ENCODE data around the gene HACD2. TPM values are rescaled to one million over a fixed set of nuclear protein-coding genes. Genes with fewer than 3 reads are reported as not detected.
"Not testable (repeated sequence)": the region's sequence is repeated elsewhere in the genome, so short reads cannot be mapped to it uniquely, and the experiment has no call there.

Gene HACD2
- polyA plus RNA-seq, 4 donors: 15.1 to 51.3 (median 22.7) TPM

GRCh38 chr3:123618768-123619484 is 34.1 kb upstream of the HACD2 start:
- peaks cover 0 to 39% (median 2%) of the 10 kb centered on the region in 3 donors for H3K36me3 ChIP-seq (ENCODE audit: control insufficient read depth in 3 of 3, insufficient read depth in 2 of 3, low read depth in 1 of 3, low read length in 3 of 3)
- H3K27ac ChIP-seq (ENCODE audit: low read depth in 1 of 3, low read length in 2 of 3): peak overlapping the region in 2 of 3 donors; percentile 19 to 79
- FAIRE-seq: no peak
- 54 to 70% (median 69%) methylated on average over 5 of the region's 5 CpGs for WGBS, 3 donors
- no peaks in the 10 kb centered on the region for H3K9me3 ChIP-seq (ENCODE audit: control insufficient read depth in 2 of 2, insufficient read depth in 1 of 2, low read depth in 1 of 2, low read length in 1 of 2)
- DNase-seq: peak in 1 of 2 donors; percentile 21
- H3K4me3 ChIP-seq (ENCODE audit: low read depth in 1 of 3, low read length in 3 of 3): peak overlapping the region in 1 of 3 donors; percentile 40
- H3K27me3 ChIP-seq (ENCODE audit: control insufficient read depth in 3 of 3, insufficient read depth in 3 of 3, low read length in 3 of 3): no peaks in the 10 kb centered on the region
- H3K4me1 ChIP-seq (ENCODE audit: control insufficient read depth in 3 of 3, insufficient read depth in 2 of 3, low read depth in 1 of 3, low read length in 2 of 3): no peaks in the 10 kb centered on the region

GRCh38 chr3:123618076-123618708 is 33.3 kb upstream of the HACD2 start:
- peak overlapping the region in 1 of 3 donors; percentile 79 for H3K27ac ChIP-seq (ENCODE audit: low read depth in 1 of 3, low read length in 2 of 3)
- peak overlapping the region in 1 of 3 donors; percentile 40 for H3K4me3 ChIP-seq (ENCODE audit: low read depth in 1 of 3, low read length in 3 of 3)
- FAIRE-seq (no peak), DNase-seq (no peak)
- H3K9me3 ChIP-seq (ENCODE audit: control insufficient read depth in 2 of 2, insufficient read depth in 1 of 2, low read depth in 1 of 2, low read length in 1 of 2): no peaks in the 10 kb centered on the region
- WGBS, 3 donors: 61 to 81% (median 76%) methylated on average over 7 of the region's 7 CpGs
- H3K36me3 ChIP-seq (ENCODE audit: control insufficient read depth in 3 of 3, insufficient read depth in 2 of 3, low read depth in 1 of 3, low read length in 3 of 3): peaks cover 0 to 41% (median 2%) of the 10 kb centered on the region in 3 donors
- no peaks in the 10 kb centered on the region for H3K4me1 ChIP-seq (ENCODE audit: control insufficient read depth in 3 of 3, insufficient read depth in 2 of 3, low read depth in 1 of 3, low read length in 2 of 3)
- H3K27me3 ChIP-seq (ENCODE audit: control insufficient read depth in 3 of 3, insufficient read depth in 3 of 3, low read length in 3 of 3): no peaks in the 10 kb centered on the region

GRCh38 chr3:123616593-123616992 is 31.7 kb upstream of the HACD2 start:
- H3K9me3 ChIP-seq (ENCODE audit: control insufficient read depth in 2 of 2, insufficient read depth in 1 of 2, low read depth in 1 of 2, low read length in 1 of 2): no peaks in the 10 kb centered on the region
- H3K27ac ChIP-seq (ENCODE audit: low read depth in 1 of 3, low read length in 2 of 3): no peak overlapping the region
- WGBS, 3 donors: 87 to 96% (median 91%) methylated on average over 6 of the region's 6 CpGs
- peaks cover 0 to 35% (median 2%) of the 10 kb centered on the region in 3 donors for H3K36me3 ChIP-seq (ENCODE audit: control insufficient read depth in 3 of 3, insufficient read depth in 2 of 3, low read depth in 1 of 3, low read length in 3 of 3)
- no peak for FAIRE-seq
- no peak overlapping the region for H3K4me3 ChIP-seq (ENCODE audit: low read depth in 1 of 3, low read length in 3 of 3)
- H3K4me1 ChIP-seq (ENCODE audit: control insufficient read depth in 3 of 3, insufficient read depth in 2 of 3, low read depth in 1 of 3, low read length in 2 of 3): no peaks in the 10 kb centered on the region
- H3K27me3 ChIP-seq (ENCODE audit: control insufficient read depth in 3 of 3, insufficient read depth in 3 of 3, low read length in 3 of 3): no peaks in the 10 kb centered on the region
- no peak for DNase-seq

GRCh38 chr3:123613543-123613942 is 28.7 kb upstream of the HACD2 start:
- 81 to 94% (median 84%) methylated on average over 2 of the region's 2 CpGs for WGBS, 3 donors
- Histone ChIP-seq H3K4me1 (ENCODE audit: control insufficient read depth in 3 of 3, insufficient read depth in 2 of 3, low read depth in 1 of 3, low read length in 2 of 3) (peaks cover 0 to 5% (median 0%) of the 10 kb centered on the region in 3 donors), H3K36me3 (ENCODE audit: control insufficient read depth in 3 of 3, insufficient read depth in 2 of 3, low read depth in 1 of 3, low read length in 3 of 3) (peaks cover 0 to 25% (median 2%) of the 10 kb centered on the region in 3 donors), H3K27me3 (ENCODE audit: control insufficient read depth in 3 of 3, insufficient read depth in 3 of 3, low read length in 3 of 3) (no peaks in the 10 kb centered on the region), H3K27ac (ENCODE audit: low read depth in 1 of 3, low read length in 2 of 3) (no peak overlapping the region), H3K9me3 (ENCODE audit: control insufficient read depth in 2 of 2, insufficient read depth in 1 of 2, low read depth in 1 of 2, low read length in 1 of 2) (no peaks in the 10 kb centered on the region), H3K4me3 (ENCODE audit: low read depth in 1 of 3, low read length in 3 of 3) (no peak overlapping the region)
- no peak for FAIRE-seq
- DNase-seq: no peak

GRCh38 chr3:123611674-123612073 is 26.8 kb upstream of the HACD2 start:
- not testable (repeated sequence) for H3K27ac ChIP-seq (ENCODE audit: low read depth in 1 of 3, low read length in 2 of 3); FAIRE-seq

GRCh38 chr3:123611082-123611481 is 26.2 kb upstream of the HACD2 start:
- H3K27me3 ChIP-seq (ENCODE audit: control insufficient read depth in 3 of 3, insufficient read depth in 3 of 3, low read length in 3 of 3): no peaks in the 10 kb centered on the region
- H3K4me1 ChIP-seq (ENCODE audit: control insufficient read depth in 3 of 3, insufficient read depth in 2 of 3, low read depth in 1 of 3, low read length in 2 of 3): peaks cover 0 to 17% (median 0%) of the 10 kb centered on the region in 3 donors
- no peaks in the 10 kb centered on the region for H3K9me3 ChIP-seq (ENCODE audit: control insufficient read depth in 2 of 2, insufficient read depth in 1 of 2, low read depth in 1 of 2, low read length in 1 of 2)
- no peak overlapping the region for H3K27ac ChIP-seq (ENCODE audit: low read depth in 1 of 3, low read length in 2 of 3)
- no peak for FAIRE-seq
- no peak overlapping the region for H3K4me3 ChIP-seq (ENCODE audit: low read depth in 1 of 3, low read length in 3 of 3)
- peaks cover 0 to 16% (median 2%) of the 10 kb centered on the region in 3 donors for H3K36me3 ChIP-seq (ENCODE audit: control insufficient read depth in 3 of 3, insufficient read depth in 2 of 3, low read depth in 1 of 3, low read length in 3 of 3)
- DNase-seq: no peak

More at GRCh38 chr3:123611674-123612073, 26.8 kb upstream of the HACD2 start:
- H3K9me3 ChIP-seq (ENCODE audit: control insufficient read depth in 2 of 2, insufficient read depth in 1 of 2, low read depth in 1 of 2, low read length in 1 of 2); H3K4me3 ChIP-seq (ENCODE audit: low read depth in 1 of 3, low read length in 3 of 3); H3K27me3 ChIP-seq (ENCODE audit: control insufficient read depth in 3 of 3, insufficient read depth in 3 of 3, low read length in 3 of 3); DNase-seq: not testable (repeated sequence)
- Histone ChIP-seq H3K4me1 (ENCODE audit: control insufficient read depth in 3 of 3, insufficient read depth in 2 of 3, low read depth in 1 of 3, low read length in 2 of 3) (peaks cover 0 to 13% (median 0%) of the 10 kb centered on the region in 3 donors), H3K36me3 (ENCODE audit: control insufficient read depth in 3 of 3, insufficient read depth in 2 of 3, low read depth in 1 of 3, low read length in 3 of 3) (peaks cover 0 to 18% (median 2%) of the 10 kb centered on the region in 3 donors)
- 94 to 98% (median 95%) methylated on average over 7 of the region's 7 CpGs for WGBS, 3 donors

- H3K4me1 ChIP-seq (ENCODE audit: control insufficient read depth in 3 of 3, insufficient read depth in 2 of 3, low read depth in 1 of 3, low read length in 2 of 3): peaks cover 0 to 23% (median 0%) of the 10 kb centered on the region in 3 donors
- WGBS, 3 donors: 76 to 94% (median 85%) methylated on average over 3 of the region's 3 CpGs
- no peak for DNase-seq
Measured at GRCh38 chr3:123610331-123610730, 25.5 kb upstream of the HACD2 start.

GRCh38 chr3:123609063-123609462 is 24.2 kb upstream of the HACD2 start:
- H3K27me3 ChIP-seq (ENCODE audit: control insufficient read depth in 3 of 3, insufficient read depth in 3 of 3, low read length in 3 of 3): no peaks in the 10 kb centered on the region
- 81 to 91% (median 81%) methylated on average over 5 of the region's 5 CpGs for WGBS, 3 donors
- H3K4me1 ChIP-seq (ENCODE audit: control insufficient read depth in 3 of 3, insufficient read depth in 2 of 3, low read depth in 1 of 3, low read length in 2 of 3): peaks cover 0 to 30% (median 0%) of the 10 kb centered on the region in 3 donors
- peak overlapping the region in 1 of 3 donors; percentile 32 for H3K27ac ChIP-seq (ENCODE audit: low read depth in 1 of 3, low read length in 2 of 3)
- no peaks in the 10 kb centered on the region for H3K9me3 ChIP-seq (ENCODE audit: control insufficient read depth in 2 of 2, insufficient read depth in 1 of 2, low read depth in 1 of 2, low read length in 1 of 2)
- no peak overlapping the region for H3K4me3 ChIP-seq (ENCODE audit: low read depth in 1 of 3, low read length in 3 of 3)
- FAIRE-seq (no peak), DNase-seq (no peak)
- H3K36me3 ChIP-seq (ENCODE audit: control insufficient read depth in 3 of 3, insufficient read depth in 2 of 3, low read depth in 1 of 3, low read length in 3 of 3): peaks cover 0 to 5% (median 1%) of the 10 kb centered on the region in 3 donors

More at GRCh38 chr3:123610331-123610730, 25.5 kb upstream of the HACD2 start:
- Histone ChIP-seq H3K4me3 (ENCODE audit: low read depth in 1 of 3, low read length in 3 of 3) (no peak overlapping the region), H3K27ac (ENCODE audit: low read depth in 1 of 3, low read length in 2 of 3) (no peak overlapping the region), H3K27me3 (ENCODE audit: control insufficient read depth in 3 of 3, insufficient read depth in 3 of 3, low read length in 3 of 3) (no peaks in the 10 kb centered on the region), H3K36me3 (ENCODE audit: control insufficient read depth in 3 of 3, insufficient read depth in 2 of 3, low read depth in 1 of 3, low read length in 3 of 3) (peaks cover 0 to 11% (median 2%) of the 10 kb centered on the region in 3 donors), H3K9me3 (ENCODE audit: control insufficient read depth in 2 of 2, insufficient read depth in 1 of 2, low read depth in 1 of 2, low read length in 1 of 2) (no peaks in the 10 kb centered on the region)
- FAIRE-seq: no peak

Measured in small intestine (tissue), 7 donors.